HG02870 (cell line): ENCODE results near the gene QRICH2.
"Not testable (repeated sequence)": the region's sequence is repeated elsewhere in the genome, so short reads cannot be mapped to it uniquely, and the experiment has no call there.

Experiments used
- ATAC-seq: cut with Tn5 transposase; IDR thresholded peaks from one replicate; pipeline ENCODE4 v1.9.1; 2021; ENCODE audit warnings: mild to moderate bottlenecking, moderate library complexity; ENCODE audit not compliant: unreplicated experiment

QRICH2 gene

DNA sequence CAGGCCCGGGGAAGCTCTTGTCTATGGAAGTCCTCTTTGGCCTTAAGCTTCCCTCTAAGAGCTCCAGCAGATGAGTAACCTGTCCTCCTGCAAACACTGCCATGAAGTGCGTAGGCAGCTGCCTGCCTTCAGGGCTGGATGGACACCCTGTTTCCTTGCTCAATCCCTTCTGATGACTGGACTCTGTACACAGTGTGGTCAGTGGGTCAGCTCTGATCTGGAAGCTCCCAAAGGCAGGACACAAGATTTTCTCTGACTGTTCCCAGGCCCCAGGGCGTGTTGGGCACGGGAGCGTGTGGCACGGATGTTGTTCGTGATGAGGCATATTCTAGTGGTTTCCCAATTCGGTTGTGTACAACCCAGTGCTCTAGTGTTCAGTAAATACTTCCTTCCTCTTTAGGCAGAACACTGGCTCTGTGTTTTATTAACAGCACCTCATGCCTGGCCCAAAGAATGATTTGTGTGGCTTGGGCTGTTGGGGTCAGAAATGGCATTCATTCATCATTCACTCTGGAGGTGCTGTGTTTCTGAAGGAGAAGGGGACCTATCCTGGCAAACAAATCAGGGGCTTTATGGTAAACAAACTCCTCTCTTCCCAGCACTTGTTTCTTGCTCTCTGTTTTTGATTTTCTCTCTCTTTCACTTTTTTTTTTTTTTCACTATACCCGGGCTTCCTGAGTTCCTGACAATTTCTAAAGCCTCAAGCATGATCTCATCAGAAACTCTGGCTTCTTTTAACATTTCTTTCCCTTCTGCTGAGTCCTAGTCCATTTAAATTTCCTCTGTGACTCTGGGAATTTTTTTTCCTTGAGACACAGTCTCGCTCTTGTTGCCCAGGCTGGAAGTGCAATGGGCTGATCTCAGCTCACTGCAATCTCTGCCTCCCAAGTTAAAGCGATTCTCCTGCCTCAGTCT lies 55.8 kb downstream of the QRICH2 start:
- ATAC-seq, result no peak

DNA sequence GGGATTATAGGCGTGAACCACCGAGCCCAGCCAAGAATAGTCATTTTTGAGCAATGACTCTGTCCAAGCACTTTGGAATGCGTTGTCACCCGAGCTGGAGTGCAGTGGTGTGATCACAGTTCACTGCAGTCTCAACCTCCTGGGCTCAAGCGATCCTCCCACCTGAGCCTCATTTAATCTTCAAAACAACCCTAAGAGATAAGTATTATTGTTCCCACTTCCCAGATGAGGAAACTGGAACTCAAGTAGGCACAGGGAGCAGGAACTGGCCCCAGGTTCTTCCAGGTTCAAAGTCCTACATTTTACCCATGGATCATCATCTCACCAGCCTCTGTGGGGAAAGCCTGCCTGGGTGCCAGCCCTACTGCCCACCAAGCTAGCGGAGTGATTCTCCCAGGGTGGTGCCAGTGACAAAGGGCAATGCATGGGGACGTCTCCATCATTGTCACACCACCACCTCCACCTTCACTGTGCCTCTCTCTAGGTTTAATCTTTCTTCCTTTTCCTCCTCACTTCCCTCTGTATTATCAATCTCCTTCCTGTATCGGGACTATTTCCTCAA lies 56.5 kb downstream of the QRICH2 start:
- no peak for ATAC-seq

DNA sequence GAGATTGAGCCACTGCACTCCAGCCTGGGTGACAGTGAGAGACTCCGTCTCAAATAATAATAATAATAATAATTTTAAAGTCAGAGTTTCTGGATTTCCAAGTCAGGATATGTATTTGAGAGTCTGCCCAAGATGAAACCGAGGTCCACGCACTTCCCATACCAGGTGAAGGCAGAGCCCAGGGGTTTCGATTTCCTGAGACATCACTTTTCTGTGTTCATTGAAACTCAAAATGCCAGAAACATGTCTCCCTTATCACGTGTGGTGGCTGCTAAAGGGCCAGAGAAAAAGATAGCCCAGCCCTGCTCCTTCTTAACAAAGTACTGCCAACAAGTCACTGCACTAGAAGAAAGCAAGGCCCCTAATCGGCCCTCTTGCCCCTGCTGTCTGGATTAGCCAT lies 57.9 kb downstream of the QRICH2 start:
- ATAC-seq, result no peak

- ATAC-seq, result no peak
These were observed 59.9 kb downstream of the QRICH2 start for GRCh38 chr17:76248013-76248782.

DNA sequence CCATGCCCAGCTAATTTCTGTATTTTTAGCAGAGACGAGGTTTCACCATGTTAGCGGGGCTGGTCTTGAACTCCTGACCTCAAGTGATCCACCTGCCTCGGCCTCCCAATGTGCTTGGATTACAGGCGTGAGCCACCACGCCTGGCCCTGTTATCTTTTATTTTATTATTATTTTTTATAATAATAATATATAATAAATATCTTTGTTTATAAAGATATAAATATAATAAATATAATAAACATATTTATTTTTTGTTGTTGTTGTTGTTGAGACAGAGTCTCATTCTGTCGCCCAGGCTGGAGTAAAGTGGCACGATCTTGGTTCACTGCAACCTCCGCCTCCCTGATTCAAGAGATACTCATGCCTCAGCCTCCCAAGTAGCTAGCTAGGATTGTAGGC lies 60.8 kb downstream of the QRICH2 start:
- ATAC-seq, result no peak

GRCh38 chr17:76246080-76247066 lies 61.7 kb downstream of the QRICH2 start:
- peak; percentile 94 for ATAC-seq

- not testable (repeated sequence) for ATAC-seq
These were observed 63.4 kb downstream of the QRICH2 start for GRCh38 chr17:76244721-76245120.

- no peak for ATAC-seq
These were observed 64.0 kb downstream of the QRICH2 start for GRCh38 chr17:76243826-76244679.

- no peak for ATAC-seq
These were observed 66.3 kb downstream of the QRICH2 start for GRCh38 chr17:76241691-76242255.

GRCh38 chr17:76241204-76241538 lies 66.9 kb downstream of the QRICH2 start:
- ATAC-seq, result no peak

GRCh38 chr17:76240461-76241203 lies 67.4 kb downstream of the QRICH2 start, which contains the start of gene RNF157:
TSS of gene RNF157 (minus strand) at chr17:76240493. CDS start at chr17:76240240, 253 bp downstream.
- ATAC-seq, result peak; percentile 55

GRCh38 chr17:76239538-76240274 lies 68.4 kb downstream of the QRICH2 start:
- no peak for ATAC-seq

DNA sequence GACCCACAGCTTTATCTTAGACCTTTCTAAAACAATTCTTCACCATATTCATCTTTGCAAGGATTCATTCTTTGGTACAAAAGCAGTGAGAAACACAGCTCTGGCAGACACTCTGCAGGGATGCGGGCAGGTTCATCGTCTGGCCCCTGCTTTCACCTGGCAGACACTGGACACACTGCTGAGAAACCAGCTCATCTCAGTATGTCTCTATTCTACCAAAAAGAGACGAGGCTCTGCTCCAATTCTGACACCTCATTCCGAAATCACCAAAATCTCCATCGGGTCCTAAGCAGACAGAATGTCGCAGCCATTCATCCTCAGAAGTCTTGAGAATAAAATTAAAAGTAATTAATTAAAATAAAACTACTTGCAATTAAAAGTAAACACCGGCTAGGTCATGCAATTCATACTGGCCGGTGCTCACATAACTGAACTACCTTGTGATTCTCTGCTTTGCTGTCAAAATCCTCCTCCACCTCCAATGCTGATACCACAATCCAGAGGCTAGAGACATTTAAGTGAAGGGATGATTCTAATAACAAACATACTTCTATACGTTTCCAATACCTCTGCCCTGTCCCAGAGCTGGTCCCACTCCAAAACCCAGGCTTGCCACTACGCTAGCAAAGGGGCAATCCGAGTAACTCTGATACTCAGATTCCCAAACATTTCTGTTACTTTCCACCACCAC lies 69.1 kb downstream of the QRICH2 start:
- no peak for ATAC-seq

- ATAC-seq, result no peak
These were observed 70.2 kb downstream of the QRICH2 start for GRCh38 chr17:76237859-76238313.

- ATAC-seq, result no peak
These were observed 71.5 kb downstream of the QRICH2 start for GRCh38 chr17:76236603-76237002.

DNA sequence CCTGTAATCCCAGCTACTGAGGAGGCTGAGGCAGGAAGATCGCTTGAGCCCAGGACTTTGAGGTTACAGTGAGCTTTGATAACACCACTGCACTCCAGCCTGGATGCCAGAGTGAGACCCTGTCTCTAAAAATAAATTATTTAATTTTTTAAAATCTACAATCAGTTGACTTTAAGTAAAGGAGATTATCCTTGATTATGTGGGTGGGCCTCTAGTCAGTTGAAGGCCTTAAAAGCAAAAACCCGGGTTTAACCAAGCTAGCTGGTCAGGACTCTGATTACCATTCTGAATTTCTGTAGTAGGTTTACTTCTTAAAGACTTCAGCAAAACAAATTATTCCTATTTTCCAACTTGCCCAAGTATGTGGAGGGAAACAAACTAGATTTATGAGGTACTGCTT lies 72.2 kb downstream of the QRICH2 start:
- ATAC-seq, result no peak

DNA sequence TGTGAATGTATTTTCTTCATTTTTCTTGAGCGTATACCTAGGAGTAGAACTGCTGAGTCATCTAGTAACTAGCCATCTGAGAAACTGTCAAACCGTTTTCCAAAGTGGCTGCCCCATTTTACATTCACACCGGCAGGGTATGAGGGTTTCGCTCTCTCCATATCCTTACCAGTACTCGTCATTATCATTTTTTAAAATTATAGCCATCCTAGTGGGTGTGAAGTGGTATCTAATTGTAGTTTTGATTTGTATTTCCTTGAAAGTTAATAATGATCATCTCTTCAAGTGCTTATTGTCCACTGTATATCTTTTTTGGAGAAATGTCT lies 73.8 kb downstream of the QRICH2 start:
- no peak for ATAC-seq
